ENCODE measurements around the gene CREB5.

Gene CREB5

DNA sequence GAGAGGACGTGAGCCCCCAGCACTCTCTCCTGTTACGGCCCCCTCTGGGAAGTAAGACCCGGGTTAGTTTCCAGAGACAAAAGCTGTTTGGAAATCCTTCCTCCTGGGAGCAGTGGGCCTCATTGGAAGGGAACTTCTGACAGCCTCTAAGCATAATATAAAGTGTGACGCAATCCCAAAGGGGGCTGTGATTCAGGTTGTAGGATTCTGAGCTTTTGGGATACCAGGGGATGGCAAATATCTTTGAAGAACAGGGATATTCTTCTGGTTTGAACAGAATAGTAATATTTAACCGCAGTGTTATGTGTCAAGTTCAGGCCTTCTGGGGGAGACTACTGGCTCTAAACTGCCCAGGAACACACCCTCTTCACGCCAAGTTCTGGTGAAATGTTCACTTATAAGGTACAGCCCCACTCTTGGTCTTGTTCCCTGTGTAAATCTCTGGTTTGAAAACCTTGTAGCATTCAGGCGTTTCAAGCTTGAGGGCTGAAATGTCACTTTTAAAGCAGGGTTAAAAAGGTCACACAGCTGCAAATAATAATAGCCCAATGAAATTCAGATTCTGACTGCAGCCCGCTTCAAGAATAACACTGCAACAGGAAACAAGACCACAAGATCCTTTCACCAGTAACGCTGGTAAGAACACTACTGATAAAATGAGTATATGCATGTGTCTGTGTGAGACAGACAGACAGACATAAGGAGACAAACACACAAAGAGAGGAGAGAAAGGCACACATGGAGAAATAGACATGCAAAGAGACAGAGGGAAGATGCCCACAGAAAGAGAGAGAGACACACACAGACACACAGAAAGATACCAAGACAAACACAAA is 69.0 kb downstream of the CREB5 start:
- DNase-seq: no peak

DNA sequence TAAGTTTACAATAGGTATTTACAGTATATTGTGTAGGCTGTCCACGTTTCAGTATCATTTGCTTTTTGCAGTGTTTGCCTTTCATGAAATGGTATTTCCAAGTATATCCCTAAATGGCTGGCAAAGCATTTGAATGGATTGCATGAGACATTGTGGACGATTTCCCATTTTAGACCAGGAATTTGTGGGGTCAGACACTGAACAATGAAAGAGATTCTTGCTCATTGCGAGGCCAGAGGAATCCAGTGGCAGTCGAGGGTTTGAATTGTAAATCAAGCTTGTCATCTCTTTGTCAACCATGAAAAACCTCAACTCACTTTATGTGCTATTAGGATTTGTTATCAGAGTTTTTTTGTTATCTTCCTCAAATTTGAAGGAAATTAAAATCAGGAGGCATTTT is 70.8 kb downstream of the CREB5 start:
- no peak for DNase-seq

- no peak for DNase-seq
These were observed 71.7 kb downstream of the CREB5 start for GRCh38 chr7:28483908-28484605.

DNA sequence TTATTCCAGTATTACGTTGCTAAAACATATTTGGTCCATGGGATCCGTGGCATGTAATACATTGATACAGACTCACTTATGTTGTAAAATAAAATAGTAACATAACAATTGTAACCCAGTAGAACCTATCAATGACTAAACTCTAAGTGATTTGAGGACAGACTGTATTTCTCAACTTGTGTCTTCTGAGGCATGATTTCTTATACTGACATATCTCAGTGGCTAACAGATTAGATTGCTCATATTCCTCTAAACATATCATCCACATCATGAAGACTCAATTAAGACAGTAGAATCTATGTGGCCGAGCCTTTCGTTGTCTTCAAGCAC is 72.3 kb downstream of the CREB5 start:
- DNase-seq: no peak

- DNase-seq: no peak
These were observed 75.2 kb downstream of the CREB5 start for GRCh38 chr7:28487487-28487886.

DNA sequence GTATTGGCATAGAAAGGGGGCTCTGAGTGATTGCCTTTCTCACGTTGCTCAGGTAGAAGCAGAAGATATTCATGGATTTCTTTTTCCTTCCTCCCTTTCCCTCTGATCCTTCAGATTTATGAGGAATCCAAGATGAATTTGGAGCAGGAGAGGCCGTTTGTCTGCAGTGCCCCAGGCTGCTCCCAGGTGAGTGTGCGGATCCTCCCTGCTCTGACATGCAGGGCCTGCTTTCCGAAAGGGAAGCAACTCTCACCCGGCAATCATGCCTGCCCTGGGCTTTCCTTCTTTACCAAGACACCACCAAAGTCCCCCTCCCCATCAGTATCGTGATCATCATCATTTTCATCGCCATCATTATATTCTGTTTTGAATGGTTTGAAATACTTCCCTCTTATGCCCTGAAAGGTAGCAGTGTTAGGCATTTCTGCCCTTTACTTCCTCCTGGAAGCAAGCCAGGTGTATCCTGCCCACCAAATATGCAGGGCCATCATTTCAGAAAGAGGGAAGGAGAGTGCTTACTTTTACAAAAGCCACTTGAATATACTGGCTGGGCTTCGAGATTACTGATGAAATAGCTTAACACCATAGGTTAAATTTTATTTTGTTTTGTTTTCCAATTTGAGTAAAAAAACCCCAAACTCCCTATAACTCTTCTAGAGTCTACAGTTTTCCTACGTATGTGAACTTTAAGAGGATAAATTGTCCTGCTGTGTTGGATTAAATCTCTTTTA is 75.9 kb downstream of the CREB5 start:
- no peak for DNase-seq

DNA sequence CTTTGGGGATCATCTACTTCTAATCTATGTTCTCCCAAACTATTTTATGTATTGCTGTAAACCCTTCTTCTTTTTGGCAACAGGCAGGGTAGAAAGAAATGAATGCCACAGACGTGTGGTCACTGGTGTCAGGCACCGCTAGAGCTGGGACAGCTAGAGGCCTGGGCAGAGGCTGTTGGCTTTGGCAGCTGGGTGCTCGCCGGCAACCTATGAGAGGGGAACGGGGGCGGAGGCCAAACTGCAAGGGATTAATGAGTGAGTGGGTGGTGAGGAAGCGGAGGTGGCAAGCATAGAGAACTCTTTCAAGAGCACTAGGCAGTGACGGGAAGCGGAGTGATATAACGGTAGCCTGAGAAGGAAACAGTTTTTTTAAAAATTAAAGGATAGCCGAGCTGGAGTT is 78.5 kb downstream of the CREB5 start:
- DNase-seq: no peak

GRCh38 chr7:28493477-28493876 is 81.2 kb downstream of the CREB5 start:
- no peak for DNase-seq

- no peak for DNase-seq
These were observed 84.7 kb downstream of the CREB5 start for GRCh38 chr7:28497009-28497408.

DNA sequence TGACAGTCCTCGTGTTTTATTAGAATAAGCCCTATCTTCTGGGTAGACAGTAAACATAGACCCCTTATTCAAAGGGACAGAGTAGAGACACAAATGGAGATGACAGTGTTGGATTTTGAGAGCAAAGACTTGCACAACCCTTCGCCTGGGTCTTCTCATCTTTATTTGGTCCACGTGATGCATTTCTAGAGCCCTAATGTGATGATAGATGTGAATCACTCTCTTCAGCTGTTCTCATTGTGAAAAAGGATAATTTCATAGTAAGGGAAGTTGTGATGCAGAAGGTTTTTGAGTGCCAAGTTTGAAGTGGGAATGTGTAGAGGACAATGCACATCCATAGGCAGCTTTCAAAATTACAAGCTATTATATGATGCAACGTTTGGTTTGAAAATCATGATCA is 86.3 kb downstream of the CREB5 start:
- DNase-seq: no peak

DNA sequence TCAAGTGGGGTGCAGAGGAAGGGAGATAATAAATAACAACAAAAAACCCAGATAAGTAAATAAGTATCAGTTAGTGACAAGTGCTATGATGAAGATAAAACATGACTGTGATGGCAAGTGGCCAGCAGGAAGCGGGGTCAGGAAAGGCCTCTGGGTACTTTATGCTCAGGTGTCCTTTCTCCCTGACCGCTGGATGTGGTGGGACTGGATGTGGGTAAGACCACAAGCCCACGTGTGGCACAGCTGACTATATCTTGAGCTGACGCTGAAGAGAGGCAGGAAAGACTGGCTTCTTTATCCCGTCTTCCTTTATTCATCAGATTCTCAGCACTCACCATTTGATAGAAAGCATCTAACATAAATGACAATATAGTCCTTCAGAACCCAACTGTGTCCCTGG is 87.8 kb downstream of the CREB5 start:
- DNase-seq: no peak

DNA sequence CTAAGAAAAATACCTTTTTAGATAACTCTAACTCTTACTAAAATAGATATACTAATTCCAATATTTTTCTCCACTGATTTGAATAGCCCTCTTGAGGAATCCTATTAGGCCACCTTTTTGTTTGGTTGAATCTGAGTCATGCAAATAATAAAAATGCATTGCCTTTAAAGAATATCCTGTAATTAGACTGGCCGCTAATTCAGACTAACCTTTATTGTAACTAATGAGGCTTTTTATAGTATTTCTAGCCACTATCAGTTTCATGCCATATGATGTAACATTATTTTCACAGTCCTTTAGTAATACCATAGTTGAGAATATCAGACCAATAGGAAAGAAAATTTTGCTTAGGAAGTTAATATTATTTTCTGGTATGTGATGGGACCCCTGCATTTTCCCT is 90.1 kb downstream of the CREB5 start:
- DNase-seq: no peak

DNA sequence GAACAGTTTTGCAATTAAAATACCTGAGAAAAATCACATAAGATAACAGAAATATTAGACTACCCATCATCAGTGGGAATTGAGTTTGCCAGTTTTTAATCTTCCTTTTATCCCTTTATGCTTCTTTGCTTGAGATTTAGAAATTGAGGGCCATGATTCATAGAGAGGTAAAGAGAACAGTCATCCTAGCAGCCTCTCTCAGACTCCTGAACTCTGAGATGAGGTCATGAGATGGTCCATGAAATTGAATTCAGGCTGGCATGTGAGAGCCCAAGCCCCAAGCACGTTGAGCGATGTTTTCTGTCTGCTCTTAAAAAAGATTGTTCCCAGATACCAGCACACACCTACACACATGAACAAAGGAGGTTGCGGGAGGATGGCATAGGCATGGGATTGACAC is 91.1 kb downstream of the CREB5 start:
- DNase-seq: no peak

GRCh38 chr7:28505014-28505413 is 92.7 kb downstream of the CREB5 start:
- no peak for DNase-seq

DNA sequence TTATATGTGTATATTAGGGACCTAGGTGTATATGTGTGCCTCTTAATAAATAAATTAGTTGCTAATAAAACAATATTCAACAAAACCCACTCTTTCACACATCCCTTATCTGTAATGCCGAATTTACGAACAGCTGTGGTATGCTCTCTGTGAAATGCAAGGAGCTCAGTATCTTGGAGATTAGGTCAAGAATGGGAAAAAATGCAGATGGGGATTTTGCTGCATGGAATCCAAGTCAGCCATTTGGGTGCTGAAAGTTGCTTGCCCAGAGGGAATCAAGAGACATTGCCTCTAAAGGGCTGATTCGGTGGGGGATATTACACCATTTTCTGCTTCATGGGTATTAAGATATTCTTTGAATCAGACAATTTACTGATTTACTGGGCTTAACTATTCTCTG is 93.5 kb downstream of the CREB5 start:
- DNase-seq: no peak

GRCh38 chr7:28507525-28508282 is 95.4 kb downstream of the CREB5 start:
- DNase-seq: no peak

GRCh38 chr7:28509251-28510025 is 97.1 kb downstream of the CREB5 start:
- DNase-seq: no peak

- DNase-seq: no peak
These were observed 97.7 kb downstream of the CREB5 start for GRCh38 chr7:28510026-28510369.

GRCh38 chr7:28512668-28513440 is 100.5 kb downstream of the CREB5 start:
- DNase-seq: no peak

DNA sequence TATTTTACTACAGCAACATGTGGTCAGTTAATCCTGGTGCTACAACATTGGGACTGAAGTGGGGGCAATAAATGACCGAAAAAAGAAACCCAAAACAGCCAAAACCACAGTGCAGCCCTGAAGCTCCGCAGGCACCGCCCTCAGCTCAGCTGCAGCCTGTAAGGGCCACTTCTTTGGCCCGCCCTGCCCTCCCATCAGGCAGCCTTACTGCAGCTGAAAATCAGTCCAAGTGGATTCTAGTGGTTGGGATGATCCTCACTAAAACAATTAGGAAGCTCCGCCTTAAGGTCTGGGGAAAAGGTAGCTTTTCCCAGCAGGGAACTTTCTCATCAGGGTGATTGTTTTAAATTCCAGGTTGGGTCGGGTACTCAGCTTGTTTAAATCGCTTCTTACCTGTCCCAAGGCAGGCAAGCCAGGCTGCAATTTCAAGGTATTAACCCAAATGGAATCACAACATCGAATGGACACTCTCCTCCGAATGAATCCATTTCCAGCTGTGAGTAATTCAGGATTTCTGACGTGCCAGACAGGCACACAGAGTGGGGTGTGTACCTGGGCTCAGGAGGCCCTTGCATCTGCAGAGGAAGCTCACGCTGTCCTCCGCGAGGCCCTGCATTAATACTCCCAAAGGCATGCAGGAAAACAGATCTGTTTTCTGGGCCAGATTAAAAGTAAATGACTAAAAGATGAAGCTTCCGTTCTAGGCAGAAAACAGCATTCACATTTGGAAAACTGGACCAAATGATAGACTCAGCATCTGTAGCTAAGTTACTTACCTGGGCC is 104.3 kb downstream of the CREB5 start:
- no peak for DNase-seq

GRCh38 chr7:28517206-28517605 is 104.9 kb downstream of the CREB5 start:
- no peak for DNase-seq
